ENCODE results near the gene BAZ2A.

The BAZ2A gene

DNA sequence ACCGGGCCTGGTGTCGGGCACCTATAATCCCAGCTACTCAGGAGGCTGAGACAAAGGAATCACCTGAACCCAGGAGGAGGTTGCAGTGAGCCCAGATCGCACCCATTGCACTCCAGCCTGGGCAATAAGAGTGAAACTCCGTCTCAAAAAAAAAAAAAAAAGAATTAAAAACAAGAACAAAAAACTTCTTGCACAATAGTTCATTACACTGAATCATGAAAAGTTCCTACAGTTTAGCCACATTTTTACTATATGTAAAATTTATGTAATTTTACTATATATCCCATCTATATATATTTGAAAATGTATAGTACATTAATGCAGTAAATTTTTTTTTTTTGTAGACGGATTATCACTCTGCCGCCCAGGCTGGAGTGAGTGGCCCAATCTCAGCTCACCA is 11.1 kb upstream of the BAZ2A start:
- H3F3A ChIP-seq (ENCODE audit: low read depth): peaks cover 13% of the 10 kb centered on the region

DNA sequence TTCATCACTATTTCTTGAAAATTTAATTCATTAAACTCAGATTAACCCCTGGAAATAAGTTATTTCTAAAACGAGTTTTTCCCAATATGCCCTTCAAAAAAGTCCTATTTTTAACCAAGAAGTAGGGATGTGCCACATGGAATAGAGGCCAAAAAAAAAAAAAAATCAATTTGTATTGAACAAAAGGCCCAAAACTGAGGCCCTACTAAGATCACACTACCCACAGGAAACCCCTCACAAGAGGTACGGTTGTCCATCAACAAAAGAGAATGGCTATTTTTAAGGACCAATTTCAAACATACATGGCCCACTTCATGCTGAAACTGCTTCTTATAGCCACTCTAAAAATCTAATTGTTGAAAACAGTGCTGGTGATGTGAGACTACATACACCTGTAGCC is 7.5 kb upstream of the BAZ2A start:
- H3K4me3 ChIP-seq (ENCODE audit: low read length, poor library complexity, severe bottlenecking): no peak overlapping the region
- H3K9me3 ChIP-seq (ENCODE audit: insufficient read depth, low read depth, low read length): no peaks in the 10 kb centered on the region
- peaks cover 13% of the 10 kb centered on the region for H3F3A ChIP-seq (ENCODE audit: low read depth)
- H3K79me2 ChIP-seq (ENCODE audit: insufficient read depth, low read length): peaks cover 58% of the 10 kb centered on the region
- no peak overlapping the region for H3K9ac ChIP-seq (ENCODE audit: low read depth, low read length, poor library complexity, severe bottlenecking)
- TF ChIP-seq, protein P1, sequence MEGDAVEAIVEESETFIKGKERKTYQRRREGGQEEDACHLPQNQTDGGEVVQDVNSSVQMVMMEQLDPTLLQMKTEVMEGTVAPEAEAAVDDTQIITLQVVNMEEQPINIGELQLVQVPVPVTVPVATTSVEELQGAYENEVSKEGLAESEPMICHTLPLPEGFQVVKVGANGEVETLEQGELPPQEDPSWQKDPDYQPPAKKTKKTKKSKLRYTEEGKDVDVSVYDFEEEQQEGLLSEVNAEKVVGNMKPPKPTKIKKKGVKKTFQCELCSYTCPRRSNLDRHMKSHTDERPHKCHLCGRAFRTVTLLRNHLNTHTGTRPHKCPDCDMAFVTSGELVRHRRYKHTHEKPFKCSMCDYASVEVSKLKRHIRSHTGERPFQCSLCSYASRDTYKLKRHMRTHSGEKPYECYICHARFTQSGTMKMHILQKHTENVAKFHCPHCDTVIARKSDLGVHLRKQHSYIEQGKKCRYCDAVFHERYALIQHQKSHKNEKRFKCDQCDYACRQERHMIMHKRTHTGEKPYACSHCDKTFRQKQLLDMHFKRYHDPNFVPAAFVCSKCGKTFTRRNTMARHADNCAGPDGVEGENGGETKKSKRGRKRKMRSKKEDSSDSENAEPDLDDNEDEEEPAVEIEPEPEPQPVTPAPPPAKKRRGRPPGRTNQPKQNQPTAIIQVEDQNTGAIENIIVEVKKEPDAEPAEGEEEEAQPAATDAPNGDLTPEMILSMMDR (conservative IDR thresholded peaks at IDR 0.05; ENCODE audit: low read length): no peak
- no peak for TF ChIP-seq EZH2phosphoT487 (IDR thresholded peaks at IDR 0.05; ENCODE audit: borderline replicate concordance)
- H3K9me2 ChIP-seq (replicated peaks; ENCODE audit: low read depth, low read length): no peaks in the 10 kb centered on the region
- peaks cover 46% of the 10 kb centered on the region for H4K20me1 ChIP-seq (ENCODE audit: insufficient read depth, low read length, poor library complexity, severe bottlenecking)
- H3K36me3 ChIP-seq (ENCODE audit: insufficient read depth, low read length): peaks cover 42% of the 10 kb centered on the region; the same call in 1 of the 2 replicates
- no peak overlapping the region for H3K4me2 ChIP-seq (ENCODE audit: low read depth, low read length, poor library complexity, severe bottlenecking)
- H3K4me1 ChIP-seq (ENCODE audit: insufficient read depth, low read length, poor library complexity, severe bottlenecking): peaks cover 45% of the 10 kb centered on the region
- no peak overlapping the region for H2AFZ ChIP-seq (ENCODE audit: low read length)
- no peaks in the 10 kb centered on the region for H3K27me3 ChIP-seq (ENCODE audit: insufficient read depth, low read length, poor library complexity, severe bottlenecking)

More for the DNA sequence above, 11.1 kb upstream of the BAZ2A start:
- peaks cover 5% of the 10 kb centered on the region for H3K27me3 ChIP-seq (ENCODE audit: insufficient read depth, low read length, poor library complexity, severe bottlenecking)
- H3K9me3 ChIP-seq (ENCODE audit: insufficient read depth, low read depth, low read length): no peaks in the 10 kb centered on the region
- no peak overlapping the region for H3K9ac ChIP-seq (ENCODE audit: low read depth, low read length, poor library complexity, severe bottlenecking)
- no peaks in the 10 kb centered on the region for H3K9me2 ChIP-seq (replicated peaks; ENCODE audit: low read depth, low read length)
- TF ChIP-seq, protein P1 (conservative IDR thresholded peaks at IDR 0.05; ENCODE audit: low read length): no peak
- no peak for TF ChIP-seq EZH2phosphoT487 (IDR thresholded peaks at IDR 0.05; ENCODE audit: borderline replicate concordance)
- peaks cover 77% of the 10 kb centered on the region for H4K20me1 ChIP-seq (ENCODE audit: insufficient read depth, low read length, poor library complexity, severe bottlenecking)
- H2AFZ ChIP-seq (ENCODE audit: low read length): no peak overlapping the region
- H3K4me3 ChIP-seq (ENCODE audit: low read length, poor library complexity, severe bottlenecking): no peak overlapping the region
- peaks cover 63% of the 10 kb centered on the region for H3K79me2 ChIP-seq (ENCODE audit: insufficient read depth, low read length)
- peaks cover 56% of the 10 kb centered on the region; the same call in 1 of the 2 replicates for H3K36me3 ChIP-seq (ENCODE audit: insufficient read depth, low read length)
- H3K4me2 ChIP-seq (ENCODE audit: low read depth, low read length, poor library complexity, severe bottlenecking): peak overlapping the region; percentile 99
- H3K4me1 ChIP-seq (ENCODE audit: insufficient read depth, low read length, poor library complexity, severe bottlenecking): peaks cover 37% of the 10 kb centered on the region

DNA sequence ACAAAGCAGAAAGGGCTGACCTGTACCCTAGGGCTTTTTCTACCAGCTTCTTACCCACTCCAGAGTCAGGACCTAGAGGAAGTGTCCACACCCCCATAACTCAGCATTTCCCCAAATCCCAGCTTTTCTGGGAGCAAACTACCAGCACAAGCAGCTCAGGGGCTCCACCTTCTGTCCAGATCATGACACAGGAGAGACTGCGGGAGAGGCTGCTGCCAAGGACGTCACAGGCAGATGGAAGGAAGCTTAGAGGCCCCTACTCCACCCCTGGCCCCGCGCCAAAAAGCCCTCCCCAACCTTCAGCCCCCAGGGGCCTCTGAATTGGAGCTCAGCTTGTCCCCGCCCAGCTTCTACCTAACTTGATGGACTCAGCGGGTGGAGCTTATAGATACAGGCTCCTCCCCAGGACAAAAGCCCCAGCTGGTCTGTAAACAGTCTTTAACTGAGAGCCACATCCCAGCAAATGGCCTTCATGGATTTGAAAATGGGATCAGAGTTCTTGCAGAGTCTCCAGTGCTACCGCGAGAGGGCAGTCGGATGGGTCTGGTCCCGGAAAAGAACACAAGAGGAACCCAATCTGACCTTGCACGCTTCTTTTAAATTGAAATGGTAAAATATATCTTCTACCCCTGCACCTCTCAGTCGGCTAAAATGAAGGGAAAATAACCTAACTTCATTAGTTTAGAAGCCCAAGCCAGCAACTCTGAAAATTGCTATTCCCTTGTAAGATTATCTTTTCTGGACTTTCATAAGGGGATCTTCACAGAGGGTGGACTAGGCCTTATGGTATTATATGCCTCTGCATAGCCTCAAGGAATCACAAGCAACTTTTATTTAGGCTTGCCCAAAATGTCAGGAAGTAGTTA is 6.8 kb upstream of the BAZ2A start:
- Histone ChIP-seq H3F3A (ENCODE audit: low read depth) (peaks cover 13% of the 10 kb centered on the region), H4K20me1 (ENCODE audit: insufficient read depth, low read length, poor library complexity, severe bottlenecking) (peaks cover 41% of the 10 kb centered on the region), H3K27me3 (ENCODE audit: insufficient read depth, low read length, poor library complexity, severe bottlenecking) (no peaks in the 10 kb centered on the region), H3K4me3 (ENCODE audit: low read length, poor library complexity, severe bottlenecking) (peak overlapping the region; percentile 90), H3K36me3 (ENCODE audit: insufficient read depth, low read length) (peaks cover 35% of the 10 kb centered on the region; the same call in 1 of the 2 replicates), H2AFZ (ENCODE audit: low read length) (peak overlapping the region; percentile 58), H3K9ac (ENCODE audit: low read depth, low read length, poor library complexity, severe bottlenecking) (peak overlapping the region; percentile 81), H3K9me2 (replicated peaks; ENCODE audit: low read depth, low read length) (no peaks in the 10 kb centered on the region), H3K4me2 (ENCODE audit: low read depth, low read length, poor library complexity, severe bottlenecking) (peak overlapping the region; percentile 100), H3K79me2 (ENCODE audit: insufficient read depth, low read length) (peaks cover 55% of the 10 kb centered on the region), H3K4me1 (ENCODE audit: insufficient read depth, low read length, poor library complexity, severe bottlenecking) (peaks cover 46% of the 10 kb centered on the region), H3K9me3 (ENCODE audit: insufficient read depth, low read depth, low read length) (no peaks in the 10 kb centered on the region)
- TF ChIP-seq, protein P1 (conservative IDR thresholded peaks at IDR 0.05; ENCODE audit: low read length): peak; percentile 97
- no peak for TF ChIP-seq EZH2phosphoT487 (IDR thresholded peaks at IDR 0.05; ENCODE audit: borderline replicate concordance)
